ENCODE data around the gene NRXN2. TPM values are rescaled to one million over a fixed set of nuclear protein-coding genes. Genes with fewer than 3 reads are reported as not detected.

NRXN2 gene
- total and polyA plus RNA-seq, 2 of the 13 experiments (the other 11 are each of a cell fraction or from before 2014, with no cell fraction given): not detected

DNA sequence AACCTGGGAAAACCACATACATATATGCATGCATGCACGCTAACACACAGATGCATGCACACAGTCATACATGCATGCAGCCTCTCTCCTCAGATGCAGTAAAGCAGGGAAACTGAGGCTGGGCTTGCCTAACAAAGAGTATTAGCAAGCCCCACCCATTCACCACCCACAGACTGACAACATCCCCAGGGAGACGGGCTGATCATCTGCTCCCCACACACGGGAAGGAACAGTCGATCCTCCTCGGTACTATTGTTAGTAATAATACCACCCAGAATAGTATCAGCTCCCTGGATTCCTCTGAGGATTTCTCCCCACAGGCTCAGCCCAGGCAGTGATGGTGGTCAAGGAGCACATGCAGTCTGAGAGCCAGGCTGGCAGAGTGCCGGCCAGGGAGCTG lies 90.8 kb downstream of the NRXN2 start (continued):
- TF ChIP-seq, protein P1, sequence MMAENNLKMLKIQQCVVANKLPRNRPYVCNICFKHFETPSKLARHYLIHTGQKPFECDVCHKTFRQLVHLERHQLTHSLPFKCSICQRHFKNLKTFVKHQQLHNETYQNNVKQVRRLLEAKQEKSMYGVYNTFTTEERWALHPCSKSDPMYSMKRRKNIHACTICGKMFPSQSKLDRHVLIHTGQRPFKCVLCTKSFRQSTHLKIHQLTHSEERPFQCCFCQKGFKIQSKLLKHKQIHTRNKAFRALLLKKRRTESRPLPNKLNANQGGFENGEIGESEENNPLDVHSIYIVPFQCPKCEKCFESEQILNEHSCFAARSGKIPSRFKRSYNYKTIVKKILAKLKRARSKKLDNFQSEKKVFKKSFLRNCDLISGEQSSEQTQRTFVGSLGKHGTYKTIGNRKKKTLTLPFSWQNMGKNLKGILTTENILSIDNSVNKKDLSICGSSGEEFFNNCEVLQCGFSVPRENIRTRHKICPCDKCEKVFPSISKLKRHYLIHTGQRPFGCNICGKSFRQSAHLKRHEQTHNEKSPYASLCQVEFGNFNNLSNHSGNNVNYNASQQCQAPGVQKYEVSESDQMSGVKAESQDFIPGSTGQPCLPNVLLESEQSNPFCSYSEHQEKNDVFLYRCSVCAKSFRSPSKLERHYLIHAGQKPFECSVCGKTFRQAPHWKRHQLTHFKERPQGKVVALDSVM (CRISPR knock-in tag; IDR thresholded peaks at IDR 0.05): no peak
- no peak for TF ChIP-seq ZNF703 (CRISPR knock-in tag; IDR thresholded peaks at IDR 0.05; ENCODE audit: borderline replicate concordance)

DNA sequence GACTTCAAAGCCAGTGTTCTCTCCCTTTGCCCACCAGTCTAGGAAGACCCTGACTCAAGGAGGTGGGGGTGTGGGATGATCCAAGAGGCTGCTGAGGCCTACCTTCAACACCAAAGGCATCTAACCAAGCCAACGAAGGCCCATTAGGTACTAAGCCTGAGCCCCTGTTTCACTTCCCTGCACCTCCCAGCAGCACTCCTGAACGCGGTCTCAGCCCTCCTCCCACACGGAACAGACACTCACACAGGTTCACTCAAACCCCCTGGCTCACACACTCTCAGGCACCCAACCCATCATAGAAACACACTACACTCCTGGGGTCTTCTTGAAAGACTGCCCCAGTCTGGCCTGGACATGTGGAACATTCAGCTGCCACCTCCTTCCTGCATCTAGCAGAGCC lies 91.3 kb downstream of the NRXN2 start:
- no peaks in the 10 kb centered on the region for H3K79me2 ChIP-seq (ENCODE audit: insufficient read depth, low read length)
- DNase-seq (ENCODE audit: low spot score): no peak
- TF ChIP-seq KLF11 (CRISPR knock-in tag; IDR thresholded peaks at IDR 0.05) (no peak), RBFOX2 (IDR thresholded peaks at IDR 0.05; ENCODE audit: low read depth, low read length) (no peak), THYN1 (CRISPR knock-in tag; IDR thresholded peaks at IDR 0.05; ENCODE audit: borderline replicate concordance, low read depth) (no peak), ATF1 (CRISPR knock-in tag; IDR thresholded peaks at IDR 0.05) (no peak), RBM22 (optimal IDR thresholded peaks at IDR 0.05; ENCODE audit: low read length) (no peak), ZBTB20 (CRISPR knock-in tag; IDR thresholded peaks at IDR 0.05; ENCODE audit: borderline replicate concordance, low read depth) (no peak), DR1 (CRISPR knock-in tag; IDR thresholded peaks at IDR 0.05) (no peak), PHF5A (CRISPR knock-in tag; IDR thresholded peaks at IDR 0.05; ENCODE audit: low read depth, unreplicated experiment) (no peak), ZNF230 (CRISPR knock-in tag; IDR thresholded peaks at IDR 0.05) (no peak), ELF3 (CRISPR knock-in tag; IDR thresholded peaks at IDR 0.05) (no peak)
- TF ChIP-seq, protein P2, sequence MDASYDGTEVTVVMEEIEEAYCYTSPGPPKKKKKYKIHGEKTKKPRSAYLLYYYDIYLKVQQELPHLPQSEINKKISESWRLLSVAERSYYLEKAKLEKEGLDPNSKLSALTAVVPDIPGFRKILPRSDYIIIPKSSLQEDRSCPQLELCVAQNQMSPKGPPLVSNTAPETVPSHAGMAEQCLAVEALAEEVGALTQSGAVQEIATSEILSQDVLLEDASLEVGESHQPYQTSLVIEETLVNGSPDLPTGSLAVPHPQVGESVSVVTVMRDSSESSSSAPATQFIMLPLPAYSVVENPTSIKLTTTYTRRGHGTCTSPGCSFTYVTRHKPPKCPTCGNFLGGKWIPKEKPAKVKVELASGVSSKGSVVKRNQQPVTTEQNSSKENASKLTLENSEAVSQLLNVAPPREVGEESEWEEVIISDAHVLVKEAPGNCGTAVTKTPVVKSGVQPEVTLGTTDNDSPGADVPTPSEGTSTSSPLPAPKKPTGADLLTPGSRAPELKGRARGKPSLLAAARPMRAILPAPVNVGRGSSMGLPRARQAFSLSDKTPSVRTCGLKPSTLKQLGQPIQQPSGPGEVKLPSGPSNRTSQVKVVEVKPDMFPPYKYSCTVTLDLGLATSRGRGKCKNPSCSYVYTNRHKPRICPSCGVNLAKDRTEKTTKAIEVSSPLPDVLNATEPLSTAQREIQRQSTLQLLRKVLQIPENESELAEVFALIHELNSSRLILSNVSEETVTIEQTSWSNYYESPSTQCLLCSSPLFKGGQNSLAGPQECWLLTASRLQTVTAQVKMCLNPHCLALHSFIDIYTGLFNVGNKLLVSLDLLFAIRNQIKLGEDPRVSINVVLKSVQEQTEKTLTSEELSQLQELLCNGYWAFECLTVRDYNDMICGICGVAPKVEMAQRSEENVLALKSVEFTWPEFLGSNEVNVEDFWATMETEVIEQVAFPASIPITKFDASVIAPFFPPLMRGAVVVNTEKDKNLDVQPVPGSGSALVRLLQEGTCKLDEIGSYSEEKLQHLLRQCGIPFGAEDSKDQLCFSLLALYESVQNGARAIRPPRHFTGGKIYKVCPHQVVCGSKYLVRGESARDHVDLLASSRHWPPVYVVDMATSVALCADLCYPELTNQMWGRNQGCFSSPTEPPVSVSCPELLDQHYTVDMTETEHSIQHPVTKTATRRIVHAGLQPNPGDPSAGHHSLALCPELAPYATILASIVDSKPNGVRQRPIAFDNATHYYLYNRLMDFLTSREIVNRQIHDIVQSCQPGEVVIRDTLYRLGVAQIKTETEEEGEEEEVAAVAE (CRISPR knock-in tag; IDR thresholded peaks at IDR 0.05; ENCODE audit: borderline replicate concordance): no peak
- TF ChIP-seq, protein P3, sequence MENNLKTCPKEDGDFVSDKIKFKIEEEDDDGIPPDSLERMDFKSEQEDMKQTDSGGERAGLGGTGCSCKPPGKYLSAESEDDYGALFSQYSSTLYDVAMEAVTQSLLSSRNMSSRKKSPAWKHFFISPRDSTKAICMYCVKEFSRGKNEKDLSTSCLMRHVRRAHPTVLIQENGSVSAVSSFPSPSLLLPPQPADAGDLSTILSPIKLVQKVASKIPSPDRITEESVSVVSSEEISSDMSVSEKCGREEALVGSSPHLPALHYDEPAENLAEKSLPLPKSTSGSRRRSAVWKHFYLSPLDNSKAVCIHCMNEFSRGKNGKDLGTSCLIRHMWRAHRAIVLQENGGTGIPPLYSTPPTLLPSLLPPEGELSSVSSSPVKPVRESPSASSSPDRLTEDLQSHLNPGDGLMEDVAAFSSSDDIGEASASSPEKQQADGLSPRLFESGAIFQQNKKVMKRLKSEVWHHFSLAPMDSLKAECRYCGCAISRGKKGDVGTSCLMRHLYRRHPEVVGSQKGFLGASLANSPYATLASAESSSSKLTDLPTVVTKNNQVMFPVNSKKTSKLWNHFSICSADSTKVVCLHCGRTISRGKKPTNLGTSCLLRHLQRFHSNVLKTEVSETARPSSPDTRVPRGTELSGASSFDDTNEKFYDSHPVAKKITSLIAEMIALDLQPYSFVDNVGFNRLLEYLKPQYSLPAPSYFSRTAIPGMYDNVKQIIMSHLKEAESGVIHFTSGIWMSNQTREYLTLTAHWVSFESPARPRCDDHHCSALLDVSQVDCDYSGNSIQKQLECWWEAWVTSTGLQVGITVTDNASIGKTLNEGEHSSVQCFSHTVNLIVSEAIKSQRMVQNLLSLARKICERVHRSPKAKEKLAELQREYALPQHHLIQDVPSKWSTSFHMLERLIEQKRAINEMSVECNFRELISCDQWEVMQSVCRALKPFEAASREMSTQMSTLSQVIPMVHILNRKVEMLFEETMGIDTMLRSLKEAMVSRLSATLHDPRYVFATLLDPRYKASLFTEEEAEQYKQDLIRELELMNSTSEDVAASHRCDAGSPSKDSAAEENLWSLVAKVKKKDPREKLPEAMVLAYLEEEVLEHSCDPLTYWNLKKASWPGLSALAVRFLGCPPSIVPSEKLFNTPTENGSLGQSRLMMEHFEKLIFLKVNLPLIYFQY (CRISPR knock-in tag; IDR thresholded peaks at IDR 0.05; ENCODE audit: borderline replicate concordance): no peak
- H3K4me2 ChIP-seq (ENCODE audit: low read depth, low read length): no peak overlapping the region
- intact Hi-C loops (cut with micrococcal nuclease; ENCODE audit: unreplicated experiment) (no loop called here), in situ Hi-C loops (cut with HindIII; ENCODE audit: extremely low pct_ligation_motif_present, low pct_unique_long_range_greater_than_20kb) (no loop called here)
- no peak for ATAC-seq
- no peak overlapping the region for H3K9ac ChIP-seq (ENCODE audit: insufficient read depth, low read depth, low read length)
- no peaks in the 10 kb centered on the region for H3K4me1 ChIP-seq (ENCODE audit: insufficient read depth, low read length)
- ChIA-PET POLR2A (no interaction called here), CTCF (ENCODE audit: low intra/inter-chr PET ratio, low total read pairs) (no interaction called here)
- WGBS (ENCODE audit: low lambda C conversion rate): 0% methylated on average over 1 of the region's 4 CpGs
- no TSS peak for BruUV-seq (replicated peaks)
- no peaks in the 10 kb centered on the region for H4K20me1 ChIP-seq (ENCODE audit: insufficient read depth, low read length)
- no peak overlapping the region for H3K27ac ChIP-seq (ENCODE audit: extremely low read length, insufficient read depth, low read length)
- no peak overlapping the region for H3K4me3 ChIP-seq (replicated peaks in 1 of 3; ENCODE audit: insufficient read depth in 1 of 3, low read depth in 2 of 3, low read length in 3 of 3)
- H3K27me3 ChIP-seq (ENCODE audit: control insufficient read depth in 1 of 2, insufficient read depth in 2 of 2, low read length in 2 of 2): peaks cover 9 to 53% of the 10 kb centered on the region in 2 experiments
- no peaks in the 10 kb centered on the region for H3K9me3 ChIP-seq (ENCODE audit: low read length)
- no peak overlapping the region for H2AFZ ChIP-seq (ENCODE audit: low read length)
- FAIRE-seq: no peak
- H3K36me3 ChIP-seq (replicated peaks in 1 of 2; ENCODE audit: control insufficient read depth in 1 of 2, insufficient read depth in 2 of 2, low read length in 2 of 2): no peaks in the 10 kb centered on the region
